Adipocyte (in vitro differentiated cells): ENCODE results near the gene SRPX2.

Experiments used
- DNase-seq: peaks from one replicate; pipeline ENCODE4 v3.0.0-alpha.2; 2015; ENCODE audit warnings: low read depth
- H3K27me3 ChIP-seq: replicated peaks from 2 replicates; pipeline ENCODE4 v1.7.0; 2013; ENCODE audit warnings: mild to moderate bottlenecking, low read length, moderate library complexity; ENCODE audit not compliant: control insufficient read depth, insufficient read depth
- H3K36me3 ChIP-seq: 2 replicates; pipeline ENCODE4 v1.7.0; 2013; ENCODE audit warnings: low read length, mild to moderate bottlenecking, moderate library complexity; ENCODE audit not compliant: control insufficient read depth, insufficient read depth, severe bottlenecking
- H3K4me1 ChIP-seq: 2 replicates; pipeline ENCODE4 v1.7.0; 2013; ENCODE audit warnings: mild to moderate bottlenecking, low read length, moderate library complexity; ENCODE audit not compliant: control insufficient read depth, insufficient read depth
- H3K4me3 ChIP-seq: 2 replicates; pipeline ENCODE4 v1.7.0; 2013; ENCODE audit warnings: mild to moderate bottlenecking, low read length, moderate library complexity
- H3K9ac ChIP-seq: 2 replicates; pipeline ENCODE4 v1.7.0; 2013; ENCODE audit warnings: mild to moderate bottlenecking, low read length, moderate library complexity
- H3K9me3 ChIP-seq: 2 replicates; pipeline ENCODE4 v1.7.0; 2013; ENCODE audit warnings: mild to moderate bottlenecking, low read length, moderate library complexity; ENCODE audit not compliant: control insufficient read depth

The SRPX2 gene

DNA sequence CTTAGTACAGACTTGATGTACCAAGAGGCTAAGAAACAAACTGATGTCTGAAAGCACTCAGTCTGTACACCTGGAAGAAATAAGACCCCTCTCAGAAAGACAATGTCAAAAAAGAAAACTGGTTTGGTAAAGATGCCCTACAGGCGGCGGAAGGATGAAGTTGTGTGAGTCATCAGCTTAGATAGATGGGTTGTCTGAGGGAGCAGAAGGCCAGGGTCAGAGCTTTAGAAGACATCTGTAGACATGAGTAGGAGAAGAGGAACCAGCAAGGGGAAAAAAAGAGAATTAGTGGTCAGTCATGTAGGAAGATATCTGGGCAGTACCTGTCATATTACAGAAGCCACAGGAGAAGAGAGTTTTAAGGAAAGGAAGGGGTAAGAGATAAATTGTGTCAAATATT, 8.3 kb downstream of the SRPX2 start:
- H3K9ac ChIP-seq = no peak overlapping the region
- peaks cover 50% of the 10 kb centered on the region for H3K4me1 ChIP-seq

DNA sequence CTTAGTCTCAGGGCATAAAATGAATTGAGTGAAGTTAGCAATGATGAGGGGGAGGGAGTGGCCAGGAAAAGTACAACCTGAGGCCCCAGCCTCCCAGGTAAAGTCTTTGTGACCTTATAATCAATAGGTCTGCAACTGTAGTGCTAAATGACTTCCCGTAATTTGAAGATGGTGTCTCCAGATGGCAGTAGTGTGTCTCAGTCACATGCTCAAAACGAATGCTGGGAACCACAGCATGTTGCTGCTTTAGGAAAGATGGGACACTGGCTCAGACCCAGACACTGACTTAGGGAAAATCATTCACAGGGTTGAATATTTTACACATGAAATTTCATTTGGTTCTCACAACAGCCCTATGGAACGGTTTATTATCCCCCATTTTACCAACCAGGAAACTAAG, 10.3 kb downstream of the SRPX2 start:
- peaks cover 6% of the 10 kb centered on the region for H3K27me3 ChIP-seq
- peaks cover 31% of the 10 kb centered on the region for H3K36me3 ChIP-seq
- DNase-seq = no peak
- peak overlapping the region; percentile 47 for H3K9ac ChIP-seq
- no peak overlapping the region for H3K4me3 ChIP-seq
- H3K9me3 ChIP-seq = no peaks in the 10 kb centered on the region
- H3K4me1 ChIP-seq = peaks cover 44% of the 10 kb centered on the region

More for the DNA sequence above, 8.3 kb downstream of the SRPX2 start:
- Histone ChIP-seq H3K4me3 (no peak overlapping the region), H3K27me3 (no peaks in the 10 kb centered on the region), H3K36me3 (peaks cover 31% of the 10 kb centered on the region), H3K9me3 (no peaks in the 10 kb centered on the region)
- DNase-seq = no peak

DNA sequence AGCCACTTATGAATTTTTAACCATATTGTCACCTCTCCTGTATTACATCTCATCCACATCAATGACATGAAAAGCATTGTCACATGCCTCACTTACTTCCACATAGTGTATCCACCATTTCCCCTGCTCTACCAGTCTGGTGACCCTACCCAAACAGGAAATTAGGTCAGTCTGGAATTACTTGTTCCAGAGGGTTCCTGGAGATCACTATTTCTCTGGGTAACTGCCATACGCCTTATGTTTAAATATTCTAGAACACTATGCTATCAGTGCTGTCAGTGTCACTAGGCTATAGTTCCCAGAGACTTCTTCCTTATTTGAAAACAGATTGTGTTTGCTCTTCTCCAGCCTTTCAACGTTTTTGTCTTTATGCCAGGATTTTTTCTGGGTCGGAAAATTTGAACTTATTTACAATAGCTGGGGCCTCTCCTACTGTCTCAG, 15.0 kb downstream of the SRPX2 start:
- Histone ChIP-seq H3K27me3 (peaks cover 6% of the 10 kb centered on the region), H3K9me3 (no peaks in the 10 kb centered on the region), H3K36me3 (peaks cover 26% of the 10 kb centered on the region), H3K4me3 (no peak overlapping the region), H3K9ac (peak overlapping the region; percentile 24), H3K4me1 (peaks cover 41% of the 10 kb centered on the region)
- DNase-seq = no peak

DNA sequence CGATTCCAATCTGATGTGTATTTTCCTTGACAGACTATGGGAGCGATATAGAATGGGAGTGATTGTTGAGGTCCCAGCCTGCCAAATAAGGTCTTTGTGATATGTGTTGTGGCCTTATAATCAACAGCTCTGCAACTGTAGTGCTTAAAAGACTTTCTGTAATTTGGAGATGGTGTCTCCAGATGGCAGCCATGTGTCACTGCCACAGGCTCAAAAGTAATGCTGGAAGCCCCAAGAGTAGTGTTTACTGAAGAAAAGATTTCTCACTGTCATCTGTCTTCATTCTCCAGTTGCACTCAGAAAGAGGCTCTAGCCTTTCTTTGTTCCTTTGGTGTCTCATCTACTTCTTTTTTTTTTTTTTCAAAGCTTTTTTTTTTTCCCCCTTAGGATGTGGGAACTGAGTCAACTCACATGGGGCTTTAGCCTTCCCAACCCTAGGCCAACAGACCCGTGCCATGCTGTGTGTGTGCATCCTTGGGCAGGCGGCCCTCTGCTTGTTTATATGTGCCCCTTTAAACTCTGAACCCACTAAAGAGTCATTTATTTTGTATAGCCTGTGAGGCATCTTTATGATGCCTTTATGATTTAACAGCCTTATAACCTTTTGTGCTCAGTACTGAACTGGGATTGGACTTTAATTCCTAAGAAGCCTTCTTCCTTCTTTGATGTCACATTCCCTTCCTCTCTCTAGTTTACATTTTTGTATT, 15.6 kb downstream of the SRPX2 start:
- peaks cover 26% of the 10 kb centered on the region for H3K36me3 ChIP-seq
- peaks cover 34% of the 10 kb centered on the region for H3K4me1 ChIP-seq
- DNase-seq = no peak
- H3K4me3 ChIP-seq = no peak overlapping the region
- peak overlapping the region; percentile 24 for H3K9ac ChIP-seq
- H3K27me3 ChIP-seq = peaks cover 6% of the 10 kb centered on the region
- H3K9me3 ChIP-seq = no peaks in the 10 kb centered on the region

DNA sequence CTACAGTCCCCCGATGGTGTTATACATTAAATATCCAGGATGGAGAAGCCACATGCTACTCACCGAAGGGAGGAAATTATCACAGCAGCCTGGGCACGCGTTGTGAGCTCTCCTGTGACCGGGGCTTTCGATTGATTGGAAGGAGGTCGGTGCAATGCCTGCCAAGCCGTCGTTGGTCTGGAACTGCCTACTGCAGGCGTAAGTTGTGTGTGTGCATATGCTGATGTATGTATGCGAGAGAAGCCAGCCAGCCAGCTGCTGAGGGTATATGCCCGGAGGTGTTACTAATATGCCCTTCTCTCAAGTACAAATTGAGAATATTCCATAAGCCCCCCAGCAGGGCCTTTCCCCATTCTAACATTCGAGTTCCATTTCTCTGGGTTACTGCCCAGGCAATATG, 18.2 kb downstream of the SRPX2 start:
- Histone ChIP-seq H3K9me3 (no peaks in the 10 kb centered on the region), H3K27me3 (peaks cover 6% of the 10 kb centered on the region), H3K4me3 (no peak overlapping the region), H3K9ac (no peak overlapping the region), H3K4me1 (peaks cover 29% of the 10 kb centered on the region), H3K36me3 (peaks cover 51% of the 10 kb centered on the region)
- DNase-seq = no peak

DNA sequence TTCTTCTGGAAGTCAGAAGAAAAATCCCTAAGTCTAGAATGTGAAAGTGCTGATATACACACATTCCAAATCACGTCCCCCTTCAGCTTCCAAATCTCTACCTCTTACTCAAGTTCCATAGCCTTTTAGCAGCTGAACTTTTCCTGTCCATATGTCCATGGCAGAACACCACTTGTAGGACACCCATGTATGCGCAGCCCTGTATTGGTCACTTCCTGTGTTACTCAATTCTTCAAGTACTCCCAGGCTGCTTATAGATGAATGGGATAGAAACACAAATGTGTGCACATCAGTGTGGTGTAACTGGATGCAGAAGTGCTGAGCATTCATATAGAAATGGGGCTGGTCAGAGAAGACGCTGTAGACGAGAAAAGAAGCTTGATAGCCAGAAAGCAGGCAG, 18.8 kb downstream of the SRPX2 start:
- DNase-seq = no peak
- peaks cover 26% of the 10 kb centered on the region for H3K4me1 ChIP-seq
- no peak overlapping the region for H3K9ac ChIP-seq
- H3K27me3 ChIP-seq = peaks cover 6% of the 10 kb centered on the region
- no peaks in the 10 kb centered on the region for H3K9me3 ChIP-seq
- H3K4me3 ChIP-seq = no peak overlapping the region
- H3K36me3 ChIP-seq = peaks cover 57% of the 10 kb centered on the region

DNA sequence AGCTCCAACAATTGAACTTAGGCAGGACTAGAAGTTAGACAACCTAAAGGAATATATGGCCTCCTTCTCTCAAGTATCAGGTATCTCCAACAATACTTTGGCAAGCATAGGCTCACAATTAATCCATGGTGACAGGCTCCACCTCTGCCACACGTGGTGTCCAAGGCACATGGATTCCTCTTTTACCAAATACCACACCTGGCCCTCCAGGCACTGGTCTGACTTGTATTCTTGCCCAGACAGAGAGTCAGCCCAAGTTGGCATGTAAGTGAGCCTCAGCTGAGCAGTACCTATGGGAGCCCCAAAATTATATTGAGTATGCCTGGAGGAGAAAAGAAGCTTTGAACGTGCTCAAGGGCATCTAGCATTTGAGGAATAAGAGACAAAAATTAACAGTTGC, 19.6 kb downstream of the SRPX2 start:
- Histone ChIP-seq H3K4me1 (peaks cover 22% of the 10 kb centered on the region), H3K27me3 (peaks cover 5% of the 10 kb centered on the region), H3K9ac (no peak overlapping the region), H3K4me3 (no peak overlapping the region), H3K36me3 (peaks cover 66% of the 10 kb centered on the region), H3K9me3 (no peaks in the 10 kb centered on the region)
- no peak for DNase-seq

DNA sequence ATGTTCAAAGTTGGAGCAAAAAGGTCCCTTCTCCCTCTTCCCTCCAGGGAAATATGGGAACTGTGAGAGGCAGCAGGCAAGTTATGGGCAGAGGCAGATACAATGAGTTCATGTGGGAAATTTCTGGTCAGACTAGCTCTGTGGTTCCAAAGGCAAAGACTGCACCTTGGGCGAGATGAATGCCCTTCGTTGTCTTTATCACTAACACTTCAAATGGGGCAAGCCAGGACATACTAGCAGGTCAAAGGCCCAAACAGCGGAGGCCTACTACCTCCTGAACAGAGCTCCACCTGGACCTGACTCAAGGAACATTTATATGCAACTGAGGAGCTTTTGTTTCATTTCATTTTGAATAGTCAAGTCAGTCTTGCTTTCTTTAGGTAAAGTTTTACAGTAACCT, 29.0 kb downstream of the SRPX2 start:
- peaks cover 44% of the 10 kb centered on the region for H3K4me1 ChIP-seq
- DNase-seq = no peak
- no peaks in the 10 kb centered on the region for H3K9me3 ChIP-seq
- H3K4me3 ChIP-seq = no peak overlapping the region
- peak overlapping the region; percentile 67 for H3K9ac ChIP-seq
- peaks cover 5% of the 10 kb centered on the region for H3K27me3 ChIP-seq
- peaks cover 39% of the 10 kb centered on the region for H3K36me3 ChIP-seq

DNA sequence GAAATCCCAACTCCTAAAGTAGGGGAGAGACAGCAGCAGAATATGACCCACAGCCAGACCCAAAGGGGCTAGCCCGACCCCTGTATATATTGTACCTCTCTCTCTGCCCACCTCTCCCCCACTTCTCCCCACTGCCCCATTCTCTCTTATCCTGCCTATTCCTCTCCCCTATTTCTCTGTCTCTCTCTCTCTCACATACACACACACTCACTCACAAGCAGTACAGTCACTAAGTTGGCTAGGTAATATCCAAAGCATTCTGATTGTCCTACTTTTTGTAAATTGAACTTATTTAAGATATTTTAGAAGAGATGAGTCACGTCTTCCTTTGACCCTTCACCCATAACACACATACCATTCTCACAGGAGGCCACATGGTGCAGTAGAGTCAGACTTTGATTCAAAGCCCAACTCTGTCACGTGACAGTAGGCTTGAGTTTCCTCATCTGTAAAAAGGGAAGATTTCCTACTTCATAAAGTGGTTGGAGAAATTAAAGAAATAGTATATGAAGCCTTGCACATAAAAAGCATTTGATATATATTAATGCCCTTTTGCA, 29.5 kb downstream of the SRPX2 start:
- peak; percentile 51 for DNase-seq
- peak overlapping the region; percentile 67 for H3K9ac ChIP-seq
- peaks cover 2% of the 10 kb centered on the region for H3K27me3 ChIP-seq
- H3K9me3 ChIP-seq = no peaks in the 10 kb centered on the region
- peaks cover 34% of the 10 kb centered on the region for H3K36me3 ChIP-seq
- peaks cover 46% of the 10 kb centered on the region for H3K4me1 ChIP-seq
- H3K4me3 ChIP-seq = no peak overlapping the region

DNA sequence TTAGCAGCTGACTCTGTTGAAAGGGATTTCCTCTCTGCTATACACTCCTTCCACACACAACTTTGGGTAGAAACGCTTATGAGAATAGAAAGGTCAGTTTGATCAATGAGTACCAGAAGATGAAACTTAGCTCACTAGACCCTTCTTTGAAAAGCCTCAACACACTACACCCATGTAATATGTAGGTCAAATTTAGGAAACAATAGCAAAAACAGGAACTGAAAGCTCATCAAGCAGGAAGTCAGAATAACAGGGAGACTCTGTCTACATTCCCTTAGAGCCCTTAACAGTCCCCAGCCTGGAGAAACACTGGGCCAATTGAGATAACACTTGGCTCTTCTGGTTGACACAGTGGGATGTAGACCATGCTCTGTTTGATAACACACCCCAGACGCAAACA, 30.7 kb downstream of the SRPX2 start:
- Histone ChIP-seq H3K4me3 (no peak overlapping the region), H3K27me3 (no peaks in the 10 kb centered on the region), H3K36me3 (peaks cover 27% of the 10 kb centered on the region), H3K9me3 (no peaks in the 10 kb centered on the region), H3K4me1 (peaks cover 47% of the 10 kb centered on the region), H3K9ac (no peak overlapping the region)
- DNase-seq = no peak

DNA sequence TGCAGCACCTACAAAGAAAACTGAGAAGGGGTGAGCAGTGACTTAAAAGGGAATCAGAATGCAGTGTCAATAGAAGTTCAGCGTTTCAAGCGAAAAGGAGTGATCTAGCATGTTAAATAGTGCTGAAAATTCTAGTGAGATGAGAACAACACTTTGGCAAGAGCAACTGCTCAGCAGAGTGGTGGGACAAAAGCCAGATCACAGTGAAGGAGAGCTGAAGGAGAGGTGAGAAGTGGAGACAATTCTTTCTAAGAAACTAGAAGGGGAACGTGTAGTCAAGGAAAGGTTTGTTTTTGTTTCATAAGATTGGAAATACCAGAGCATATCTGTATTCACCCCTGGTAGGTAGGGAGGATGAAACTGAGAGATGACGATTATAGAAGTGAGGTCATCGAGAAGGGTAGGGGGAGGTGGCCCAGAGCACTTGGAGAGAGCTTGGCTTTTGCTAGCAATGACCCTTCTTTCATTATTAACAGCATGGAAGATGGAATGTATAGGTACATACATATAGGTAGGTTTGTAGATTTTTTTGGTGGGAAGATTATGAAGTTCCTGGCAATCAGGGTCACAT, 33.7 kb downstream of the SRPX2 start:
- Histone ChIP-seq H3K27me3 (peaks cover 7% of the 10 kb centered on the region), H3K4me3 (no peak overlapping the region), H3K4me1 (peaks cover 53% of the 10 kb centered on the region), H3K9me3 (no peaks in the 10 kb centered on the region), H3K9ac (no peak overlapping the region), H3K36me3 (peaks cover 13% of the 10 kb centered on the region)
- no peak for DNase-seq
